HUDEP-2 (cell line): ENCODE results near the gene OR2T35.

Source experiments
- DNase-seq, 76 experiments: peaks; one replicate each; lab custom pipeline; 2025; ENCODE audit not compliant: unreplicated experiment in 76 of 76; lab: John Stamatoyannopoulos, UW

OR2T35 gene

GRCh38 chr1:248627971-248628844, 16.9 kb downstream of the OR2T35 start:
- no peak for DNase-seq

- DNase-seq, result no peak
These were observed 19.1 kb downstream of the OR2T35 start for GRCh38 chr1:248625971-248626370.

- DNase-seq, result no peak
These were observed 19.9 kb downstream of the OR2T35 start for GRCh38 chr1:248625166-248625565.

- DNase-seq, result no peak
These were observed 22.5 kb downstream of the OR2T35 start for GRCh38 chr1:248622570-248623001.

GRCh38 chr1:248621770-248622169, 23.3 kb downstream of the OR2T35 start:
- no peak for DNase-seq

GRCh38 chr1:248618878-248619277, 26.2 kb downstream of the OR2T35 start:
- peak in 26 of 76 experiments; percentile 0 to 43 (median 8) for DNase-seq

GRCh38 chr1:248618119-248618518, 27.0 kb downstream of the OR2T35 start:
- DNase-seq, result no peak

GRCh38 chr1:248613742-248614141, 31.3 kb downstream of the OR2T35 start:
- no peak for DNase-seq

GRCh38 chr1:248611883-248612414, 33.1 kb downstream of the OR2T35 start:
- no peak for DNase-seq

GRCh38 chr1:248610301-248610700, 34.8 kb downstream of the OR2T35 start:
- DNase-seq, result no peak

GRCh38 chr1:248599396-248599795, 45.7 kb downstream of the OR2T35 start:
- DNase-seq, result no peak

- DNase-seq, result no peak
These were observed 47.5 kb downstream of the OR2T35 start, which contains the start of gene OR2T10 for GRCh38 chr1:248597589-248597988. OR2T10 (minus strand) TSS chr1:248597700; CDS start chr1:248593768, 3,932 bp downstream.

GRCh38 chr1:248596615-248597014, 48.5 kb downstream of the OR2T35 start:
- DNase-seq, result no peak

- no peak for DNase-seq
These were observed 51.9 kb downstream of the OR2T35 start for GRCh38 chr1:248593226-248593625.

- no peak for DNase-seq
These were observed 52.4 kb downstream of the OR2T35 start for GRCh38 chr1:248592655-248593054.

GRCh38 chr1:248590055-248590454, 55.0 kb downstream of the OR2T35 start:
- DNase-seq, result no peak

- no peak for DNase-seq
These were observed 55.7 kb downstream of the OR2T35 start for GRCh38 chr1:248589334-248589733.
